22Rv1 (cell line): ENCODE data around the gene KCNQ5.

Experiments
- CTCF ChIP-seq: fragments of 450-650 bp; IDR thresholded peaks from 2 replicates; pipeline ENCODE4 v1.5.1; 2017; ENCODE audit warnings: mild to moderate bottlenecking
- ZFX ChIP-seq: fragments of 450-650 bp; IDR thresholded peaks from 2 replicates; pipeline ENCODE4 v1.6.1; 2017; ENCODE audit warnings: antibody characterized with exemption, borderline replicate concordance

GRCh38 chr6:72635636-72636035, 13.8 kb downstream of the KCNQ5 start:
- TF ChIP-seq CTCF (no peak), ZFX (no peak)
